HG03066 (cell line): ENCODE data around the gene PASK.

ENCODE experiments used
- ATAC-seq: cut with Tn5 transposase; IDR thresholded peaks from one replicate; pipeline ENCODE4 v1.9.1; 2021; ENCODE audit warnings: low read depth; ENCODE audit not compliant: unreplicated experiment

Gene PASK

GRCh38 chr2:241069821-241070281 lies 79.4 kb downstream of the PASK start:
- ATAC-seq, result no peak

DNA sequence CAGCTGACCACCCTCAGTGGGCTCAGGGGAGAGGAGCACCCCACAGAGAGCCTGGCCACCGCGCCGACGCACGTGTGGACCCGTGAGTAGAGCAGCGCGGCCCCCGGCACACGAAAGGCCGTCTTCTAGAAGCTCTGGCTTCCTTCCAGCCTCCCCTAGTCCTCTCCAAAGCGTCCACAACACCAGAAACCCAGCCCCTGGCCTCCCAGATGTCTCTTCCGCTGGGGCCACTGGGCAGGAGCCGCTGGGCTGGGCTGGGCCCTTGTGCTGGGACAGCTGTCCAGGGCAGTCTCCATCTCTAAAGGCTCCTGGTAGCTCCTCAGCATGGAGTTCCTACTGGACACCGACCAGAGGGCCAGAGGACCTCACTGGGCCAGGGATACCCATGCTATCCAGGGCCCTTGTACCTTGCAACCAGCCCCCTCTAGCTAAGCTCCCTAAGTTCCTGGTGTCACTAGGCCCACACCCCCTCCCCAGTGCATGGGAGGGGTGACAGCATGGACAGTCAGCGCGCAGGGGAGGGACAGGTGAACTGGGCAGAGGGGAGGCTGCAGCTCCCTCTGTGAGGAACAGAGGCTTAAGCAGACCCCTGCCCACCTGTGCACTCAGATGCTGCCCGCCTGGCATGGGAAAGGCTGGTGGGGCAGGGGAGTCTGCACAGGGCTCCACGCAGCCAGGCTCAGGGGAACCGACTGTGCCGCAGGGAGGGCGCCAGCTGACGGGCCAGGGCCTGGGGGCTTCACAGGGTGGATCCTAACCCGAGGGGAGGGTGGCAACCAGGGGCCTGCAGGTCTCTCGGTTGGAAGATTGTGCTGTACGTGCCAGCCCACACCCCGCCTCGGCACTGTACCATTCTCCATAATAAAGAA lies 80.1 kb downstream of the PASK start:
- no peak for ATAC-seq

- no peak for ATAC-seq
Observed at GRCh38 chr2:241068136-241068941, 80.9 kb downstream of the PASK start.

GRCh38 chr2:241067501-241068135 lies 81.7 kb downstream of the PASK start:
- no peak for ATAC-seq

DNA sequence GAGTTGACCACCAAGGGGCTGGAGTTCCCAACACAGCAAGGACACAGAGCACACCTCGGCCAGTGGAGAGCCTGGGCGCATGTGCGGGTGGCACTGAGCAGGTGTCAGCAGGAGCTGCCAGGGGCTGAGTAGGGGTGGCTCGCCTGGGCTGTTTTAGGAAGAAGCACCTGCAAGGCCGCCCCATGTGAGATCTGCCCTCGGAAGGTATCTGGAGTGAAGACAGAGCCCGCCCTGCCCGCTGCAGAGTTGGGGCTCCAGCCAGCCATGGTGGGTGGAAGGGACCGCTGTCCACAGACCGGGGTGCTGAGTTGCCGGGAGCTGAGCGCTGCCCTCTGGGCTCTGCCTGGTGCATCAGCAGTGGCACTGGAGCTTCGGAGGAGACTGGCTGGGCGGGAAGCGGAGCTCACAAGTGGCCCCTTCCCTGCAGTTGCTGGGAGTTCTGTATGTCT lies 82.4 kb downstream of the PASK start:
- no peak for ATAC-seq

DNA sequence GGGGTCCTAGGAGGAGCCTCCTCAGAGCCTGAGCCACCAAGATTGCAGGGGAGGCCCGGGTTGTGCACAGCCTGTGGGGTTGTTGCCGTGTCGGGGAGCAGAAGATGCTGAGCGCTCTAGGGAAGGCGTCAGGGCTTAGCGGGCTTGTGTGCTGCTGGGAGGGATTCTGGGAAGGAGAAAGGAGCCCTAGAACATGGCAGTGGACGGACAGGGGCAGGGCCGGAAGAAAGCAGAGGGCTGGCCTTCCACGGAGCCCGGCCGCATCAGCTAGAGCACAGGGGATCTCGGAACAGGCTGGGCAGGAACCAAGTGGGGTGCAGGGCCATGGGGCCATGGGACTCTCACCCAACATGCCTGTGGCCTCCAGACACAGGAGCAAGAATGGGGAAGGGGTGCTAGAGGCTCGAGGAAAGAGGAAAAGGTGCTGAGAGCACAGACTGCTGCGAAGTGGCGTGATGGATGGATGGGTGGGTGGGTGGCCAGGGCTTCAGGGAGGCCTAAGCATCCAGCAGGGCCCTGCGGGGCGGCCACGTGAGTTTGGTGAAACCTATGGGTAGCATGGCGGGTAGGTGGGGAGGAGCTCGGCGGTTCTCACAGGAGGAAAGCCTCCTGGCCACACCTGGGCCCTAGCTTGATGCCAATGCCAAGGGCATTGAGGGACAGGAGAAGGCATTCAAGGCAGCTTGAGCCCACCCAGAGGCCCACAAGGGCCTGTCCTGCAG lies 82.9 kb downstream of the PASK start:
- no peak for ATAC-seq

GRCh38 chr2:241065355-241065803 lies 83.9 kb downstream of the PASK start:
- no peak for ATAC-seq

GRCh38 chr2:241064802-241065354 lies 84.4 kb downstream of the PASK start:
- no peak for ATAC-seq

DNA sequence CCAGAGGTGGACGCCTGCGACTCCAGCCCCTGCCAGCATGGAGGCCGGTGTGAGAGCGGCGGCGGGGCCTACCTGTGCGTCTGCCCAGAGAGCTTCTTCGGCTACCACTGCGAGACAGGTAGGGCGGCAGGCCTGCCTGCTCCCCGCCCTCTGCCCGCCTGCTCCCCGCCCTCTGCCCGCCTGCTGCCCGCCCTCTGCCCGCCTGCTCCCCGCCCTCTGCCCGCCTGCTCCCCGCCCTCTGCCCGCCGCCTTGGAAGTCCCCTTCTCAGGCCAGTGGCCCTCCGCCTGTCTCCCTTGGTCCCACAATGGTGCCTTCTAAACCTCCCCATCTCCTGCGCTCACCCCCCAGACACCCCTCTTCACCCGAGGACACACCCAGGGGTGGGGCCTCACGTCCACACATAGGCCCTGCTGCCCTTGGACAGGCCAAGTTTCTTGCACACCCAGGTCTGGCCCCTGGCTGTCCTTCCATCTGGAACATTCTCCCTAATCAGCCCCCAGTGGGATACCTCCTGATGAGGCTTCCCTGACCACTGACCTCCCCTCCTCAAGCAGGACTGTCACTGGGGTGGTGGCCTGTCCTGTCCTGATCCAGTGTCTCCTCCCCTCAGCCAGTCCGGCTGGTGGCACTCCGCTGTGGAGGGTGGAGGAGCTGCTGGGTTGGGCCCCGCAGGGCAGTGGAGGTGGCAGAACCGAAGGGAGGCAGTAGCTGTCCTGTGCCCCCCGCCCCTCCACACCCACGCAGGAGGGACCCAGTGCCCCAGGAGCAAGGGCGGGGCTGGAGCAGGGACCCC lies 85.1 kb downstream of the PASK start:
- ATAC-seq, result no peak

GRCh38 chr2:241063587-241063986 lies 85.7 kb downstream of the PASK start:
- no peak for ATAC-seq

GRCh38 chr2:241063093-241063551 lies 86.2 kb downstream of the PASK start:
- no peak for ATAC-seq

GRCh38 chr2:241062389-241063092 lies 86.7 kb downstream of the PASK start:
- ATAC-seq, result no peak

GRCh38 chr2:241061275-241061674 lies 88.0 kb downstream of the PASK start:
- no peak for ATAC-seq
